ENCODE results near the gene GCSAM. TPM values are rescaled to one million over a fixed set of nuclear protein-coding genes. Genes with fewer than 3 reads are reported as not detected.

The GCSAM gene
- total RNA-seq, 2 donors from 2014 or later, result 0.49 TPM; not detected in 1

- no peak for DNase-seq (ENCODE audit: low spot score)
These were observed 40.4 kb downstream of the GCSAM start for GRCh38 chr3:112092496-112093179.

GRCh38 chr3:112090887-112091586, 42.0 kb downstream of the GCSAM start:
- no peak for TF ChIP-seq CTCF (IDR thresholded peaks at IDR 0.05)
- DNase-seq (ENCODE audit: low spot score) (no peak), ATAC-seq (ENCODE audit: insufficient number of reproducible peaks, low FRiP score, low read depth) (no peak)
- Histone ChIP-seq H3K36me3 (no peaks in the 10 kb centered on the region), H3K27me3 (replicated peaks; ENCODE audit: insufficient read depth) (no peaks in the 10 kb centered on the region), H3K9me3 (no peaks in the 10 kb centered on the region), H3K27ac (no peak overlapping the region), H3K4me3 (no peak overlapping the region), H3K4me1 (ENCODE audit: control insufficient read depth in 1 of 2, low read depth in 2 of 2) (peaks cover 9 to 12% of the 10 kb centered on the region in 2 donors)

More at GRCh38 chr3:112092496-112093179, 40.4 kb downstream of the GCSAM start:
- H3K9me3 ChIP-seq, result no peaks in the 10 kb centered on the region
- H3K4me1 ChIP-seq (ENCODE audit: control insufficient read depth in 1 of 2, low read depth in 2 of 2), result peaks cover 6 to 8% of the 10 kb centered on the region in 2 donors
- H3K36me3 ChIP-seq, result no peaks in the 10 kb centered on the region
- H3K27me3 ChIP-seq (replicated peaks; ENCODE audit: insufficient read depth), result no peaks in the 10 kb centered on the region
- ATAC-seq (ENCODE audit: insufficient number of reproducible peaks, low FRiP score, low read depth), result no peak
- peak overlapping the region; percentile 1 for H3K4me3 ChIP-seq
- no peak for TF ChIP-seq CTCF (IDR thresholded peaks at IDR 0.05)
- peak overlapping the region in 1 of 2 donors; percentile 4 for H3K27ac ChIP-seq

GRCh38 chr3:112089956-112090886, 42.8 kb downstream of the GCSAM start:
- Histone ChIP-seq H3K27ac (no peak overlapping the region), H3K9me3 (no peaks in the 10 kb centered on the region), H3K4me3 (no peak overlapping the region), H3K4me1 (ENCODE audit: control insufficient read depth in 1 of 2, low read depth in 2 of 2) (peaks cover 9 to 12% of the 10 kb centered on the region in 2 donors), H3K27me3 (replicated peaks; ENCODE audit: insufficient read depth) (no peaks in the 10 kb centered on the region), H3K36me3 (no peaks in the 10 kb centered on the region)
- TF ChIP-seq CTCF (IDR thresholded peaks at IDR 0.05), result no peak
- DNase-seq (ENCODE audit: low spot score) (no peak), ATAC-seq (ENCODE audit: insufficient number of reproducible peaks, low FRiP score, low read depth) (no peak)

GRCh38 chr3:112088944-112089343, 44.1 kb downstream of the GCSAM start:
- no peak for ATAC-seq (ENCODE audit: insufficient number of reproducible peaks, low FRiP score, low read depth)
- Histone ChIP-seq H3K4me1 (ENCODE audit: control insufficient read depth in 1 of 2, low read depth in 2 of 2) (peaks cover 9 to 12% of the 10 kb centered on the region in 2 donors), H3K4me3 (no peak overlapping the region), H3K9me3 (no peaks in the 10 kb centered on the region), H3K27ac (no peak overlapping the region), H3K27me3 (replicated peaks; ENCODE audit: insufficient read depth) (no peaks in the 10 kb centered on the region), H3K36me3 (no peaks in the 10 kb centered on the region)
- TF ChIP-seq CTCF (IDR thresholded peaks at IDR 0.05), result no peak
- DNase-seq (ENCODE audit: low spot score), result no peak

All from thoracic aorta (tissue), 2 donors.